DMS 273 (cell line): ENCODE data around the gene MAN1C1.
"Not testable (repeated sequence)": the region's sequence is repeated elsewhere in the genome, so short reads cannot be mapped to it uniquely, and the experiment has no call there.

Experiments used
- DNase-seq: peaks from one replicate; lab custom pipeline; 2025; ENCODE audit not compliant: unreplicated experiment; lab: John Stamatoyannopoulos, UW

MAN1C1 gene

GRCh38 chr1:25695771-25696311, 79.2 kb downstream of the MAN1C1 start:
- DNase-seq, result no peak

GRCh38 chr1:25696643-25697042, 80.1 kb downstream of the MAN1C1 start:
- not testable (repeated sequence) for DNase-seq

- peak; percentile 64 for DNase-seq
These were observed 81.0 kb downstream of the MAN1C1 start for GRCh38 chr1:25697435-25698217.

- DNase-seq, result no peak
These were observed 81.7 kb downstream of the MAN1C1 start for GRCh38 chr1:25698252-25698651.

GRCh38 chr1:25699059-25699458, 82.5 kb downstream of the MAN1C1 start:
- not testable (repeated sequence) for DNase-seq

- DNase-seq, result peak; percentile 93
These were observed 83.0 kb downstream of the MAN1C1 start for GRCh38 chr1:25699500-25700143.

- peak; percentile 54 for DNase-seq
These were observed 83.5 kb downstream of the MAN1C1 start for GRCh38 chr1:25700144-25700523.

GRCh38 chr1:25700626-25701025, 84.0 kb downstream of the MAN1C1 start:
- DNase-seq, result peak; percentile 85

- DNase-seq, result no peak
These were observed 84.6 kb downstream of the MAN1C1 start for GRCh38 chr1:25701030-25701785.

- no peak for DNase-seq
These were observed 85.6 kb downstream of the MAN1C1 start for GRCh38 chr1:25702101-25702775.

- DNase-seq, result no peak
These were observed 86.5 kb downstream of the MAN1C1 start for GRCh38 chr1:25703041-25703440.

- DNase-seq, result no peak
These were observed 87.2 kb downstream of the MAN1C1 start for GRCh38 chr1:25703671-25704266.

- peak; percentile 80 for DNase-seq
These were observed 87.7 kb downstream of the MAN1C1 start for GRCh38 chr1:25704267-25704691.

GRCh38 chr1:25705699-25706098, 89.1 kb downstream of the MAN1C1 start:
- DNase-seq, result no peak

GRCh38 chr1:25706146-25707089, 89.8 kb downstream of the MAN1C1 start:
- no peak for DNase-seq

- DNase-seq, result no peak
These were observed 90.9 kb downstream of the MAN1C1 start for GRCh38 chr1:25707280-25708016.

- no peak for DNase-seq
These were observed 94.2 kb downstream of the MAN1C1 start for GRCh38 chr1:25710583-25711347.
